Fibroblast of upper back skin (primary cell): ENCODE results near the gene TNS3.
"Not testable (repeated sequence)": the region's sequence is repeated elsewhere in the genome, so short reads cannot be mapped to it uniquely, and the experiment has no call there.

Experiments used
- DNase-seq: peaks from one replicate; pipeline ENCODE4 v3.0.0-alpha.2; 2013

Gene TNS3

DNA sequence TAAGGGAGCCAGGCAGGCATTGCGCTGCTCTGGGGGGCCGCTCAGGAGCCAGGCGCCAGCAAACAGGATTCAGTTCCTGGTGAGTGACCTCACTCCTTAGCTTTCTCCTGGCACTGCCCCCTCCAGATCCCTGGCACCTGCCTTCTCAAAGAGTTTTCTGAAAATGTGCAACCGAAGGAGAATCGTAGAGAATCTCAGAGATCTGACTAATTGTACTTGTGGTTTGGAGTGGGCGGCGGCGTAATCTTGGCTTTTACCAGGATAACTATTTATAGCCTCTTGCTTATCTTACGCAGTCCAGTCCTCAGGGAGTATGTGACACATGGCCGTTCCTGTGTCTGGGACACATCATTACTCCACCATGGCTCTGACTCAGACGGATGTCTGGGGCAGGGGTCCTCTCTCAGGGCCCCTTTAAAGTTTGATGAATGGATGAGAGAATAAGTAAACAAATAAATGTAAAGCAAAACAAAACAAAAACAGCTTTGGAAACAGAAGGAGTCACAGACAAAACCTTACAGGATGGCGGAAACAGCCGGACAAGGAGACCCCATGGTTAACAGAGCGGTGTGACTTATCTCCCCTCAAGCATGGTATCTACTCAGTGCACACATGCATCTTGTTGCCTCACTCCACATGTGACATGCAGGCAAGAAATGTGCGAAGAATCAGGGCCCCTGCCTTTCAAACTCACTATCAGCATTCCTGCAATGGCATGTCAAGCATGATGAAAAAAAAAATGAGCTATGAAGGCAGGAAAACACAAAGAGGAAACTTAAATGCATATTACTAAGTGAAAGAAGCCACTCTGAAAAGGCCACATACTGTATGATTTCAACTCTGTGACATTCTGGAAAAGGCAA is 99.7 kb downstream of the TNS3 start:
- DNase-seq: peak; percentile 90

DNA sequence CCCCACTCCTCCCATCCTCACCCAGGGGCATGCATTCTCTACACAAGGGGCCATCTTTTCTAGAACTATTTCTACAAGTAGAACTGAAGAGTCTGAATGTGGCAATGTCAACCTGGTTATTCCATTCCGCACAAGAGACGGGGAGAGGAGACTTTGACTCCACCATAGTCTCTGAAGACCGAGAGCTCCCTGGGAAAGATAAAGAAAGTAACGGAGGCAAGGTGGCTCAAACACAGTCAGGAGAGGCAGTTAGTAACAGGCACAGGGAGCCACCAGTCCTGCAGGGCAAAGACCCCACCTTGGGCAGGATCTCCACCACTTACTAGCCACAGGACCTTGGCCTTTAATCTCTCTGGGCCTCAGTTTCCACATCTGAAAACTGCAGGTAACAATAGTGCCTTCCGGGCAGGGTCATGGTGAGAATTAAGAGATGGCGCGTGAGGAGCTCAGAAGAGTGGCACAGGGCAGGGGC is 100.3 kb downstream of the TNS3 start:
- DNase-seq: no peak

DNA sequence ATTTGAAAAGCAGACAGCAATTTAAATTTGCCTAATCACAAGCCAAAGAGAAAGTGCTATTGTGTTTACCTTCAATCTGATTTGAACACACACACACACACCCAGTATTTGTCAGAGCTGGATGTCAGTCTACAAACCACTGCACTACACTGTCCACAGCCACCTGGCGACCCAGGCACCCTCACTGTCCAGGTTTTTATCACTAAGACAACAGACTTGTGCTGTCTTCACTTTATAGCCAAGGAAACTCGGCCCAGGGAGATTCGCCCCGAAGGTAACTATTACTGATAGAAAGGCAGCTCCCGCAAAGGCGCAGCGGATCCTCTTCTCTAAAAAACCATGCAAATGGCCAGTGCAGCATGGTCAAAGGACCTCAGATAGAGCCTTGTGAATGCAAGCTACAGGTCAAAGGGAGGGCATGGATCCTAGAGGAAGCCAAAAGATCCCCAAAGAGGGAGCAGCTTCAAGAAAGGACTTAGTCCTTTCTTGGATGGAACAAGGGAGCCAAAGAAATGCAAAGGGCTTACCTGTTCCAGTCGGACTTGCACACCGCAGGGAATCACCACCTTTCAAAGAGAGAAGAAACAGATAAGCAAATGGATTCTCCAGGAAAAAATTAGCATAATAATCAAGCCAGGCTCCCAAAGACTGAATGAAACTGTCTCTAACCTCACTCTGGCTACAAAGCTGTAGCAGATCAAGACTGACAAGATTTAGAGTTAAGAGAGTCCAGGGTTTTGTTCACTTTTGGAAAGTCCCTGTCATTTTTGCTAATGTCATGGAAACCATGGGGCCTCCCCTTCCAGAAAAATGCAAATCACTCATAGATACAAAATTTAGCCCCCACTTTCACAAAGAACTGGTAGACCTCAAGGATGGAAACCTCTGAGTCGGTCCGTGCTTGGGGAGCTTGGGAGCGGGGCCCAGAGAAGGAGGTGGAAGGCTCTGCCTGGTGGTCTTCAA is 101.1 kb downstream of the TNS3 start:
- no peak for DNase-seq

- no peak for DNase-seq
Observed at GRCh38 chr7:47479821-47480575, 101.9 kb downstream of the TNS3 start.

- no peak for DNase-seq
Observed at GRCh38 chr7:47478926-47479711, 102.8 kb downstream of the TNS3 start.

DNA sequence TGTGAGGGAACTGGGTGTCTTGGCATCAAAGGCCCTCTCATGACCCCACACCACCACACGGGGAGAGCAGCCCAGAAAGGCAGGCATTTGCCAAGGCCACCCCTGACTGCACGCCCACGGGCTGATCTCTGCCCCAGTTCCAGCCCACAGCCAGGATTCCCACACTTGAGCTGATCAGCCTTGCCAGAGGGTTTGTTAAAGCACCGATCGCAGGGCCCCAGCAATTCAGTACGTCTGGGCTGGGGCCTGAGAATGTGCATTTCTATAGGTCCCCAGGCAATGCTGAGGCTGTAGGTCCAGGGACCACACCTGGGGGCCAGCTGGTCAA is 103.9 kb downstream of the TNS3 start:
- DNase-seq: no peak

- no peak for DNase-seq
Observed at GRCh38 chr7:47477191-47478016, 104.5 kb downstream of the TNS3 start.

- no peak for DNase-seq
Observed at GRCh38 chr7:47475880-47476227, 106.1 kb downstream of the TNS3 start.

DNA sequence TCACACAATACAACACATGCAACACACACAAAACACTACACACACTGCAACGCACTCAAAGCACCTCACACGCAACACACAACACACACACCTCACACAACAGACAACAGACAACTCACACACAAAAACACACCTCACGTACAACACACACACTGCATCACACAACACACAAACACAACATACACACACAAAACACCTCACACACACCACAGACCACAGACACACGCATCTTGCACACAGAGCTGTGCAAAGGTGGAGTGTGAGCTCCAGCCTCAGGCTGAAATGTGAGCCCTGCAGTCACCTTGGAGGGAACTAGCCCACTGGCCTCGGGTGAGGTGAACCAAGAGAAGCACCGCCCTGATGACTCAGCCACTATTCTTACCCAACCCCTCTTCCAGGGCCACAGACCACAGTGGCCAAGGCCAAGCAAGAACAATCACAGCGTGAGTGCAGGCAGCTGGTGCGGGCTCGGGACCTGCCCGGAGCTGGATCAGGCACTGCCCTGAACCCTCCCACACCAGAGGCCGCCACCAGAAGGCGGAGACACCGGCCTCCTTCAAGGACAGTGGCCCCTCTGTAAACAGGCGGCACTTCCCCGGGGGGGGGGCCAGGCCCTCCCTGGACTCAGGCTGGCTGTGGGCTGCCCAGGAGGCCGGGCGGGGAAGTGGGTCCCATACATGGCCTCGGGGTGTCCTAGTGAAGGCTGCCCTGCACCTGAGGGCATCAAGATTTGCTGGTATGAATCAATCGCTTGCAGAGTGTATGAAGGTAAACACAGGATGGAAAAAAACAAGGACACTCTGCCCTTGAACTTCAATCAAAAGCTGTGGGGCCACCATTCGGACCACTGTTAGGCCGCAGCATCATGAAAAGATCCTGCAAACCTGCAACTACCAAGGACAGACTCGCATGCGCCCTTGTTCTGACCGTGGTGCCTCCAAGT is 106.7 kb downstream of the TNS3 start:
- DNase-seq: peak; percentile 84

GRCh38 chr7:47474211-47474936 is 107.5 kb downstream of the TNS3 start:
- DNase-seq: no peak

DNA sequence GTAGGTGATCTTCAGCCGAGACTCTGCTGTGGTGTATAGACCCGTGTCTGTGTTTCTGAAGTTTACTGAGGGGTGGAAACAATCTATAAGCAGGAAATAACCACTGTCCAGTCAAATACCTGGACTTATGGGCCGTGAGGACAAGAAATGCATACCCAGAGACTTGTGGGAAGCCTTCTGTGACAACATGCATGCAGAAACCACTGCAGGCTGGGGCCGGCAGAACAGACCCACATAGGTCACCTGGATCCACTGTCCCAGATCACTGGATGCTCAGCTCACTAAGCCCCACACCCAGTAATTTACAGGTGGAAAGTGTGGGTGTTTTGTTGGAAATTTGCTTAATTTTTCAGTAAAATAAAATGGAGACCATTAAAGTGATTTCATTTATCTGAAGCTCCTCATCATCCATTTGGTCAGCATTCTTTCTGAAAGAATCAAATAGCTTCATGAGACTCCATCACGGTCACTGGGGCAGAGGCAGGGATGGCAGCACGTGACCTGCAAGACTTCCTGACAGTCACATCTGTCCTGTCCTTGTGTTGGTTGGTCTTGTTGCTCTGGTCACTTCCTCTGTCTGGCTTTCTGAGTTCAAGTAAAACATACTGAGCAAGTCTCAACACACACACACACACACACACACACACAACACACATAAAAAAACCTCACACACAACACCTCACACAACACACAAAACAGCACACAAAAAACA is 108.3 kb downstream of the TNS3 start:
- no peak for DNase-seq

- DNase-seq: no peak
Observed at GRCh38 chr7:47472444-47473157, 109.3 kb downstream of the TNS3 start.

GRCh38 chr7:47471831-47472230 is 110.1 kb downstream of the TNS3 start:
- no peak for DNase-seq

GRCh38 chr7:47471358-47471703 is 110.6 kb downstream of the TNS3 start:
- DNase-seq: no peak

DNA sequence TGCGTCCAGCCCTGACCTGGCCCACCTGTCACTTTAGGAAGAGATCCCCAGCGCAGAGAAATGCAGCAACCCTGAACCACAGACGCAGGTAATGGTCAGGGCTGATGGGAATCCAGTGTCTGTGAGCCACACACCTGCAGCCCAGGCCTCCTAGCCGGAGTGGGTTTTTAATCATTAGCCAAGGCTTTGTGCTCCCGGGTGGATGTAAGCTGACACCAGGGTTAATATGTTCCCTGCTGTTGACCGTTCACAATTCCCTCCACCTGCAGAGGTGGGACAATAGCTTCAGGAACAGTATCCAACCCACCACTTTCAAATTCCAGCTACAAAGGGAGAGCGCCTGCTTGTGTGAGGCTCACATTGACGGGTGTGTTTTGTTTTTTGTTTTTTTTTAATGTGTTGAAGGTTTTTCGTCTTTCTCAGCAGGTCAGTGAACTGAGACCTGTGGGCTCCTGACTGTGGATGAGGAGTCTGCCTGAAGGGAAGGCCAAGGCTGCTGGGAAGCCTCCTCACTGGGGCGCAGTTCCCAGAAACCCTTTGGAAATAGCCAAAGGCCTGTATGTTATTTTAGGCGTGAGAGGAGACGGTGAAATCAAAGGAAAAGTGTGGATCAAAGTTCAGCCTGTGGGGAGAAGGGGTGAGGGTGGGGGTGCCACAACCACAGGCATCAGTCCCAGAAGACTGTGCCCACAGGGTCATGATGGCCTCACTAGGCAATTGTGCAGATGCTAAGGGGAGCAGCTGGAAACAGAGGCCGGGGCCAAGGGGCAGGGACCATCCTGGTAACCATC is 111.1 kb downstream of the TNS3 start:
- DNase-seq: no peak

GRCh38 chr7:47469846-47470245 is 112.1 kb downstream of the TNS3 start:
- DNase-seq: not testable (repeated sequence)

- DNase-seq: no peak
Observed at GRCh38 chr7:47466832-47467231, 115.1 kb downstream of the TNS3 start.
